Parathyroid adenoma (tissue), 2 donors: ENCODE data around the gene SENP2.

Source experiments
- H2AFZ ChIP-seq: fragments of 300-600 bp; sonication (generic); one replicate; pipeline ENCODE4 v1.7.0; 2017; ENCODE audit warnings: antibody characterized with exemption, mild to moderate bottlenecking
- H3K27ac ChIP-seq: fragments of 300-600 bp; sonication (generic); one replicate; pipeline ENCODE4 v1.7.0; 2017
- H3K27me3 ChIP-seq: fragments of 300-600 bp; sonication (generic); one replicate; pipeline ENCODE4 v1.7.0; 2017; ENCODE audit warnings: low read length; ENCODE audit not compliant: control insufficient read depth, insufficient read depth
- H3K36me3 ChIP-seq: fragments of 300-600 bp; sonication (generic); one replicate; pipeline ENCODE4 v1.7.0; 2017; ENCODE audit warnings: low read length; ENCODE audit not compliant: control insufficient read depth, insufficient read depth
- H3K4me1 ChIP-seq: fragments of 300-600 bp; sonication (generic); one replicate; pipeline ENCODE4 v1.7.0; 2017; ENCODE audit warnings: control low read depth
- H3K4me2 ChIP-seq: fragments of 300-600 bp; sonication (generic); one replicate; pipeline ENCODE4 v1.7.0; 2017; ENCODE audit warnings: low read length
- H3K4me3 ChIP-seq: fragments of 300-600 bp; sonication (generic); one replicate; pipeline ENCODE4 v1.7.0; 2017; ENCODE audit warnings: low read depth, low read length
- H3K79me2 ChIP-seq: fragments of 300-600 bp; sonication (generic); one replicate; pipeline ENCODE4 v1.7.0; 2017; ENCODE audit warnings: control low read depth
- H3K9ac ChIP-seq: fragments of 300-600 bp; sonication (generic); one replicate; pipeline ENCODE4 v1.7.0; 2017; ENCODE audit warnings: mild to moderate bottlenecking
- H3K9me3 ChIP-seq: fragments of 300-600 bp; sonication (generic); one replicate; pipeline ENCODE4 v1.7.0; 2017; ENCODE audit warnings: low read length; ENCODE audit not compliant: control insufficient read depth
- TF ChIP-seq, protein P1 (sequence below): fragments of 300-600 bp; sonication (generic); IDR thresholded peaks from one replicate; pipeline ENCODE4 v1.7.0; 2017; ENCODE audit warnings: antibody characterized with exemption, mild to moderate bottlenecking
- donor health status: primary hyperparathyroidism.

The SENP2 gene

DNA sequence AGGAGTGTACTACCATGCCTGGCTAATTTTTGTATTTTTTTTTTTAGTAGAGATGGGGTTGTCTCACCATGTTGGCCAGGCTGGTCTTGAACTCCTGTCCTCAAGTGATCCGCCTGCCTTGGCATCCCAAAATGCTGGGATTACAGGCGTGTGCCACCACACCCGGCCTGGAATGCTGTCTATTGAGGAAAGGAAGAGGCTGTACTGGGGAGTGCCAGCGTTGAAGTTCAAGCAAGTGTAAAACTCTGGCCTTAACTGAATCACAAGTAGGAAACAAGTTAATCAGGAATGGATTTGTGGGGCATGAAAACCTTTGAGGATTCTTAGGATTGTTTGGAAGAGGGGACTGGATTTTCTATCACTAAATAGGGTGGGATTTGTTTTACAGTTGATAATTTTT, 1.4 kb upstream of the SENP2 start:
- peaks cover 4% of the 10 kb centered on the region for H3K4me1 ChIP-seq

DNA sequence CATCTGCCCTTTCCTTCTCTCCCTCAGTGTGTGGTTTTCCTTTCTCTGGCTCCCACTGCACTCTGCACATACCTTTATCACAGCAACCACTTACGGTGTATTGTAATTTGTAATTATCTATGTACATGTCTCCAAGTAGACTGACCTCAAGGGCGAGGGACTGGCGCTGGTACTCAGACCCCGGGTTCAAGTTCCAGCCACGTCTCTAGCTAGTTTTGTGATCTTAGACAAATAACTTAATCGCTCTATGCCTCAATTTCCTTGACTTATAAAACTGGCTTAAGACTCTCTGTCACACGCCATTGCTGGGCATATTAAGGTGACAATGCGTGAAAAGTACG, 607 bp upstream of the SENP2 start:
- Histone ChIP-seq H3K27ac (peak overlapping the region; percentile 95), H3K4me2 (peak overlapping the region; percentile 89), H3K4me3 (peak overlapping the region; percentile 96), H3K79me2 (peaks cover 19% of the 10 kb centered on the region), H3K27me3 (no peaks in the 10 kb centered on the region), H3K9me3 (no peaks in the 10 kb centered on the region), H3K4me1 (peaks cover 4% of the 10 kb centered on the region), H3K9ac (no peak overlapping the region), H2AFZ (peak overlapping the region; percentile 96), H3K36me3 (no peaks in the 10 kb centered on the region)
- TF ChIP-seq, protein P1, sequence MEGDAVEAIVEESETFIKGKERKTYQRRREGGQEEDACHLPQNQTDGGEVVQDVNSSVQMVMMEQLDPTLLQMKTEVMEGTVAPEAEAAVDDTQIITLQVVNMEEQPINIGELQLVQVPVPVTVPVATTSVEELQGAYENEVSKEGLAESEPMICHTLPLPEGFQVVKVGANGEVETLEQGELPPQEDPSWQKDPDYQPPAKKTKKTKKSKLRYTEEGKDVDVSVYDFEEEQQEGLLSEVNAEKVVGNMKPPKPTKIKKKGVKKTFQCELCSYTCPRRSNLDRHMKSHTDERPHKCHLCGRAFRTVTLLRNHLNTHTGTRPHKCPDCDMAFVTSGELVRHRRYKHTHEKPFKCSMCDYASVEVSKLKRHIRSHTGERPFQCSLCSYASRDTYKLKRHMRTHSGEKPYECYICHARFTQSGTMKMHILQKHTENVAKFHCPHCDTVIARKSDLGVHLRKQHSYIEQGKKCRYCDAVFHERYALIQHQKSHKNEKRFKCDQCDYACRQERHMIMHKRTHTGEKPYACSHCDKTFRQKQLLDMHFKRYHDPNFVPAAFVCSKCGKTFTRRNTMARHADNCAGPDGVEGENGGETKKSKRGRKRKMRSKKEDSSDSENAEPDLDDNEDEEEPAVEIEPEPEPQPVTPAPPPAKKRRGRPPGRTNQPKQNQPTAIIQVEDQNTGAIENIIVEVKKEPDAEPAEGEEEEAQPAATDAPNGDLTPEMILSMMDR, result no peak

More for the DNA sequence above, 1.4 kb upstream of the SENP2 start:
- H3K27ac ChIP-seq, result no peak overlapping the region
- no peak overlapping the region for H3K4me3 ChIP-seq
- no peaks in the 10 kb centered on the region for H3K36me3 ChIP-seq
- no peaks in the 10 kb centered on the region for H3K27me3 ChIP-seq
- H2AFZ ChIP-seq, result no peak overlapping the region
- TF ChIP-seq, protein P1, result no peak
- H3K9me3 ChIP-seq, result no peaks in the 10 kb centered on the region
- H3K4me2 ChIP-seq, result no peak overlapping the region
- H3K9ac ChIP-seq, result no peak overlapping the region
- peaks cover 19% of the 10 kb centered on the region for H3K79me2 ChIP-seq

DNA sequence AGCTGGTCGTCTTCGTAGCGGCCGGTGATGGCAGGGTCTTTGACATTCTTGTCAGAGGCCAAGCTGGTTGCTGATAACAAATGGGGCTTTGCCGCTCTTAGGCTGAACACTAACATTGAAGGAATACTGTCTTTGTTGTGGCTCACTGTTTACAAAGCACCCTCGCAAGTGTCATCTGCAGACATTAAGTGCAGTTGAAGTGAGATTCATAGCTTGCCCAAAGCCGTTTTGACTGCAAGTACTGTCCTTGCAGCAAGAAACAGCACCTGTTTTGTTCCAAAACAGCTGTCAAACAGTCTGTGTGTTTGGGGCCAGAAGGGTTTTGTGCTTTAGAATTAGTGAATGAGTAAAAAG, 568 bp downstream of the SENP2 start:
- no peaks in the 10 kb centered on the region for H3K27me3 ChIP-seq
- H2AFZ ChIP-seq, result peak overlapping the region; percentile 96
- H3K9ac ChIP-seq, result peak overlapping the region; percentile 93
- H3K4me1 ChIP-seq, result peaks cover 4% of the 10 kb centered on the region
- H3K79me2 ChIP-seq, result peaks cover 19% of the 10 kb centered on the region
- no peaks in the 10 kb centered on the region for H3K9me3 ChIP-seq
- TF ChIP-seq, protein P1, result no peak
- H3K4me3 ChIP-seq, result peak overlapping the region; percentile 96
- H3K27ac ChIP-seq, result peak overlapping the region; percentile 95
- peak overlapping the region; percentile 66 for H3K4me2 ChIP-seq
- no peaks in the 10 kb centered on the region for H3K36me3 ChIP-seq

DNA sequence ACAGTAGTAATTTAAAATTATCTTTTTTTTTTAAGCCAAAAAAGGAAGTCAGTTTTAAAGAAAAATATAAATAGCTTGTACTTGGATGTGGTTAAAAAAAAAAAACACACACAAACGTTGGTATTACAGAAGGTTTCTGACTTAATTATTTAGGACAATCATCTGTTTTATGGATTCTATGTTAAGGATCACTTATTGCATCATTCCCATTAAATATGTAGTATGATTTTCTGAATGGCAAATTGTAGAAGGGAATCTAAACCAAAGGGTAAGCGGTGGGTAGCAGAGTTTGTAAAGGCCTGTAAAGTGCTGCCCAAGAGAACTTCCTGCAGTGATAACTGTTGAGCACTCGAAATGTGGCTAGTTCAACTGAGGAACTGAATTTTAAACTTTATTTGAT, 8.0 kb downstream of the SENP2 start:
- no peak overlapping the region for H3K27ac ChIP-seq
- TF ChIP-seq, protein P1, result no peak
- H3K79me2 ChIP-seq, result peaks cover 17% of the 10 kb centered on the region
- no peaks in the 10 kb centered on the region for H3K9me3 ChIP-seq
- H3K27me3 ChIP-seq, result no peaks in the 10 kb centered on the region
- H3K4me2 ChIP-seq, result no peak overlapping the region
- no peak overlapping the region for H3K4me3 ChIP-seq
- H3K9ac ChIP-seq, result no peak overlapping the region
- no peak overlapping the region for H2AFZ ChIP-seq
- H3K36me3 ChIP-seq, result no peaks in the 10 kb centered on the region
- H3K4me1 ChIP-seq, result no peaks in the 10 kb centered on the region

DNA sequence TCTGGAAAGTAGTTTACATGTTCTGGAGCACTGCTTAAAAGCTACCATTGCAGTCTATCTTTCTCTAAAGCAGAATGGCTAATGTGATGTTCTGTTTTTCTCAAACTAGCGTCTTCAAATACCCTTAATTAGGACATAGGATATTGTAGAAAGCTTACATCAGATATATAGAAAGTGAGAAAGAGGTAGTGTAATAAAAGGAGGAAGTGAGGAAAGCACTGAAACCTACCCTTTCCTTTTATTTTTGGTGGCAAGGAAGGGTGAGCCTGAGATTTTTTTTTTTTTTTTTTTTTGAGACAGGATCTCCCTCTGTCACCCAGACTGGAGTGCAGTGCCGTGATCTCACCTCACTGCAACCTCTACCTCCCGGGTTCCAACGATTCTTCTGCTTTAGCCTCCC, 9.4 kb downstream of the SENP2 start:
- no peak overlapping the region for H3K9ac ChIP-seq
- no peaks in the 10 kb centered on the region for H3K4me1 ChIP-seq
- H3K36me3 ChIP-seq, result no peaks in the 10 kb centered on the region
- peaks cover 17% of the 10 kb centered on the region for H3K79me2 ChIP-seq
- H3K9me3 ChIP-seq, result no peaks in the 10 kb centered on the region
- H3K27me3 ChIP-seq, result no peaks in the 10 kb centered on the region
- H3K4me3 ChIP-seq, result no peak overlapping the region
- no peak overlapping the region for H3K27ac ChIP-seq
- H3K4me2 ChIP-seq, result no peak overlapping the region
- H2AFZ ChIP-seq, result no peak overlapping the region
- TF ChIP-seq, protein P1, result no peak
